Measurements from ENCODE around the gene FARS2.

The FARS2 gene

DNA sequence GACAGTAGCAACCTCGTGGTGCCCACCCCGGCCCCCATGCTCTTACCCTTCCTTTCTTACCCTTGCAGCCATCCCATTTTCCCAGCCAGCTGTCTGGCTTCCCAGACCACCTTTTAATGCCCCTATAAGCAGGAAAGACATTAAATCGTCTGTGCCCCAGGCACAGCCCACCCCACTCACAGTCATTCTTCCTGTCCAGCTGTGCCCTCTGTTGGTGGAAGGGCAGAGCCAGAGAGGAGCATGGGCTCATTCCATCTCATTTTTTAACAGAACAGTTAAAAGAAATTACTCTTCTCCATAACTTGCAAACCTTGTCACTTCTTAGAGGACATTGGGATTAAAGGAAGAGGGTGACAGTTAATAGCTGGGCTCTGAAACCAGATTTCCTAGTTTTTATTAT is 504.9 kb downstream of the FARS2 start:
- TF ChIP-seq, protein P1, sequence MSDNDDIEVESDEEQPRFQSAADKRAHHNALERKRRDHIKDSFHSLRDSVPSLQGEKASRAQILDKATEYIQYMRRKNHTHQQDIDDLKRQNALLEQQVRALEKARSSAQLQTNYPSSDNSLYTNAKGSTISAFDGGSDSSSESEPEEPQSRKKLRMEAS (IDR thresholded peaks at IDR 0.05; ENCODE audit: low read depth, low read length) = no peak
- TF ChIP-seq, protein P2, sequence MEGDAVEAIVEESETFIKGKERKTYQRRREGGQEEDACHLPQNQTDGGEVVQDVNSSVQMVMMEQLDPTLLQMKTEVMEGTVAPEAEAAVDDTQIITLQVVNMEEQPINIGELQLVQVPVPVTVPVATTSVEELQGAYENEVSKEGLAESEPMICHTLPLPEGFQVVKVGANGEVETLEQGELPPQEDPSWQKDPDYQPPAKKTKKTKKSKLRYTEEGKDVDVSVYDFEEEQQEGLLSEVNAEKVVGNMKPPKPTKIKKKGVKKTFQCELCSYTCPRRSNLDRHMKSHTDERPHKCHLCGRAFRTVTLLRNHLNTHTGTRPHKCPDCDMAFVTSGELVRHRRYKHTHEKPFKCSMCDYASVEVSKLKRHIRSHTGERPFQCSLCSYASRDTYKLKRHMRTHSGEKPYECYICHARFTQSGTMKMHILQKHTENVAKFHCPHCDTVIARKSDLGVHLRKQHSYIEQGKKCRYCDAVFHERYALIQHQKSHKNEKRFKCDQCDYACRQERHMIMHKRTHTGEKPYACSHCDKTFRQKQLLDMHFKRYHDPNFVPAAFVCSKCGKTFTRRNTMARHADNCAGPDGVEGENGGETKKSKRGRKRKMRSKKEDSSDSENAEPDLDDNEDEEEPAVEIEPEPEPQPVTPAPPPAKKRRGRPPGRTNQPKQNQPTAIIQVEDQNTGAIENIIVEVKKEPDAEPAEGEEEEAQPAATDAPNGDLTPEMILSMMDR (IDR thresholded peaks at IDR 0.05; ENCODE audit: low read depth, low read length) = peak; percentile 69
- no peak overlapping the region for H3K4me3 ChIP-seq (ENCODE audit: low read depth, low read length)
- DNase-seq (ENCODE audit: low read depth) = peak; percentile 50

DNA sequence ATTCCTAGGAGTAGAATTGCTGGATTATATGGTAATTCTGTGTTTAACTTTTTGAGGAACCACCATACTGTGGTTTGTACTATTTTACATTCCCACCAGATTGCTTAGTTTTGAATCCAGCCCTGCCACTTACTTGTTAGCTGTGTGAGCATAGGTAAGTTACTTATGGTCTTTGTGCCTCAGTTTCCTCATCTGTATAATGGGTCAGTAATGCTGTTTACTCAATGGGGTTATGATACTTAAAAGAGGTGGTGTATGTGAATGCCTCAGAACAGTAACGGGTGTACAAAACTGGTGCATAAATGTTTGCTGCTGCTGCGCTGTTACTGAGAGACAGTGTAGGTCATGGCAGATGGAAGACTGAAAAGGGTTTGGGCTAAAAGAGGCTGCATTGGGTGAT is 506.2 kb downstream of the FARS2 start:
- TF ChIP-seq POLR2A (IDR thresholded peaks at IDR 0.05; ENCODE audit: extremely low read depth, insufficient read length) = no peak
- no peak for TF ChIP-seq MYC (IDR thresholded peaks at IDR 0.05; ENCODE audit: low read depth, low read length)
- TF ChIP-seq, protein P2 (IDR thresholded peaks at IDR 0.05; ENCODE audit: low read depth, low read length) = no peak
- no peak overlapping the region for H3K4me3 ChIP-seq (ENCODE audit: low read depth, low read length)
- no peak for DNase-seq (ENCODE audit: low read depth)

DNA sequence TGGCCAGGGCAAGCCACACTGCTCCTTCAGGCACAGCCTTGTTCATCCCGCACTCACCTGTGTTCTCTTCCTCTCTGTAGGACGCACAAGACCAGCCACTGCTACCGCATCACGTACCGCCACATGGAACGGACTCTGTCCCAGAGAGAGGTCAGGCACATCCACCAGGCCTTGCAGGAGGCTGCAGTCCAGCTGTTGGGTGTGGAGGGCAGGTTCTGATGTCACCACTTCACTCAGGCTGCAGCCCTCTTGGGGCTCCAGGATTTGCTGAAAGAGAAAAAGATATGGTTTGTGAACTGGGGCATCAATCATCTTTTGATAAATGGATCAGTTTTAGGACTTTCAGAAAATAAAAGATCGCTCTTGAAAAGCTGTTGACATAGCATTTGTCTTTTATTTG is 509.9 kb downstream of the FARS2 start:
- TF ChIP-seq, protein P1 (IDR thresholded peaks at IDR 0.05; ENCODE audit: low read depth, low read length) = no peak
- TF ChIP-seq POLR2A (IDR thresholded peaks at IDR 0.05; ENCODE audit: extremely low read depth, insufficient read length) (no peak), MYC (IDR thresholded peaks at IDR 0.05; ENCODE audit: low read depth, low read length) (no peak)
- TF ChIP-seq, protein P2 (IDR thresholded peaks at IDR 0.05; ENCODE audit: low read depth, low read length) = no peak
- DNase-seq (ENCODE audit: low read depth) = no peak
- H3K4me3 ChIP-seq (ENCODE audit: low read depth, low read length) = no peak overlapping the region

DNA sequence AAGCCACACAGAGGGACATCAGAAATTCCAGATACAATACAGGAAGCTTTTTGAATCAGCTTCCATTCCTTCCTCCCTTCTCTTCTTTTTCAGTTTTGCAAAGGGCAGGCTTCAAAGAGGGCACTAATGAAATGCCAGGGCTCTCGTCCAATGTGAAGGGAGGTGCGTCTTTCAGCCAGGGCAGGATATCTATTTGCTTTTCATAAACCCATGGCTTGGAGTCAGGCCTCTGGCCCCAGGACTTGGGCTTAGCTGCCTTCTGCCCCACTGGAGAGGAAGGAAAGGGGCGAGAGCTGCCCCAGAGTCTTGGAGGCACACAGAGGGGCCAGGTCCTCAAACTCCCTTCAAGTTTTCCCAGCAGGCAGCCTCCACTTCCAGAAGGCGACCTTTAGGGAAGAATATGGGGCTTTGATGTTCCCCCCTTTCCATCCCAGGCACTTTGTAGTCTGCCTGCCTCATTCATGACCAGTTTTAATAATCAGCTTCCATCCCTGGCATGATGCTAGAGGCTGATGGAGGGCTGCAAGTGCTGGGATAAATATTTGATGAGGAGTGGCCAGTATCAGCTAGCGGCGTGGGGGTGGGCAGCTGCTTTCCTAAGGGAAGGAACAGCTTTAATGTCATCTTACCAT is 510.6 kb downstream of the FARS2 start:
- H3K4me3 ChIP-seq (ENCODE audit: low read depth, low read length) = no peak overlapping the region
- no peak for TF ChIP-seq POLR2A (IDR thresholded peaks at IDR 0.05; ENCODE audit: extremely low read depth, insufficient read length)
- TF ChIP-seq, protein P2 (IDR thresholded peaks at IDR 0.05; ENCODE audit: low read depth, low read length) = no peak
- no peak for TF ChIP-seq MYC (IDR thresholded peaks at IDR 0.05; ENCODE audit: low read depth, low read length)
- TF ChIP-seq, protein P1 (IDR thresholded peaks at IDR 0.05; ENCODE audit: low read depth, low read length) = no peak
- no peak for DNase-seq (ENCODE audit: low read depth)

DNA sequence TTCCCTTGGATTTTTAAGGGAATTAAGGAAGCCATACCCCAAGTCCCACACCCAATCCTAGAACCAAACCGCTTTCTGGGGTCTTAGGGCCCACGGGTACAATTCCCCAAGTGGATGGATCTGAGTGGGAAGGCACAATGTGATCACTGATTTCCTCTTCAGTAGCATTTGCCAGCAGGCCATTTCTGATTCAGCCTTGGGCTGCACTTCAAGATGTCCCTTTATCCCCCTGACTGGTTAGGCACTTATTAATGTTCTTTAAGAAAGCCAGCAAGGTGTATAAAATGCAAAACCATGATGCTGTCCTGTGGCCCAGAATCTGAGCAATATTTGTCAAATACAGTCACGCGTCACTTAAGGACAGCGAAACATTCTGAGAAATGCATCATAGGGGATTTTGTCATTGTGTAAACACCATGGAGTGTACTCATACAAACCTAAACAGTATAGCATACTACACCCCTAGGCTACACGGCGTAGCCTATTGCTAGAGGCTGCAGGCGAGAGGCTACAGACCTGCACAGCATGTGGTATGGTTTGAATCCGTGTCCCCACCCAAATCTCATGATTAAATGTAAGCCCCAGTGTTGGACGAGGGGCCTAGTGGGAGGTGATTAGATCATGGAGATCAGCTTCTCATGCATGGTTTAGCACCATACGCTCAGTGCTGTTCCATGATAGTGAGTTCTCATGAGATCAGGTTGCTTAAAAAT is 511.3 kb downstream of the FARS2 start:
- TF ChIP-seq MYC (IDR thresholded peaks at IDR 0.05; ENCODE audit: low read depth, low read length) (no peak), POLR2A (IDR thresholded peaks at IDR 0.05; ENCODE audit: extremely low read depth, insufficient read length) (no peak)
- TF ChIP-seq, protein P2 (IDR thresholded peaks at IDR 0.05; ENCODE audit: low read depth, low read length) = no peak
- TF ChIP-seq, protein P1 (IDR thresholded peaks at IDR 0.05; ENCODE audit: low read depth, low read length) = no peak
- H3K4me3 ChIP-seq (ENCODE audit: low read depth, low read length) = no peak overlapping the region
- no peak for DNase-seq (ENCODE audit: low read depth)

Data from NB4 (cell line).